Measurements from ENCODE around the gene TRPC6.
"Not testable (repeated sequence)": the region's sequence is repeated elsewhere in the genome, so short reads cannot be mapped to it uniquely, and the experiment has no call there.

The TRPC6 gene

GRCh38 chr11:101446238-101446637, 137.6 kb downstream of the TRPC6 start:
- DNase-seq: no peak

- DNase-seq: no peak
Observed at GRCh38 chr11:101445761-101446160, 138.0 kb downstream of the TRPC6 start.

- no peak for DNase-seq
Observed at GRCh38 chr11:101444851-101445250, 139.0 kb downstream of the TRPC6 start.

- DNase-seq: no peak
Observed at GRCh38 chr11:101444164-101444563, 139.6 kb downstream of the TRPC6 start.

GRCh38 chr11:101442936-101443521, 140.8 kb downstream of the TRPC6 start:
- DNase-seq: no peak

GRCh38 chr11:101442171-101442570, 141.6 kb downstream of the TRPC6 start:
- DNase-seq: no peak

- no peak for DNase-seq
Observed at GRCh38 chr11:101441747-101442146, 142.1 kb downstream of the TRPC6 start.

GRCh38 chr11:101439488-101439887, 144.3 kb downstream of the TRPC6 start:
- DNase-seq: no peak

- DNase-seq: not testable (repeated sequence)
Observed at GRCh38 chr11:101438708-101439107, 145.1 kb downstream of the TRPC6 start.

- no peak for DNase-seq
Observed at GRCh38 chr11:101438126-101438525, 145.7 kb downstream of the TRPC6 start.

GRCh38 chr11:101436511-101437142, 147.2 kb downstream of the TRPC6 start:
- DNase-seq: peak; percentile 39

- DNase-seq: no peak
Observed at GRCh38 chr11:101435408-101435973, 148.3 kb downstream of the TRPC6 start.

- DNase-seq: no peak
Observed at GRCh38 chr11:101434026-101434643, 149.7 kb downstream of the TRPC6 start.

GRCh38 chr11:101433151-101433550, 150.7 kb downstream of the TRPC6 start:
- DNase-seq: no peak

GRCh38 chr11:101429703-101430540, 153.9 kb downstream of the TRPC6 start:
- no peak for DNase-seq

- DNase-seq: no peak
Observed at GRCh38 chr11:101428918-101429317, 154.9 kb downstream of the TRPC6 start.

- DNase-seq: no peak
Observed at GRCh38 chr11:101407324-101407723, 176.5 kb downstream of the TRPC6 start.

Measured in NCI-H1105 treated with DMSO at 0.1 percent for 48 hours (cell line).